NCI-H2081 (cell line): ENCODE data around the gene CDK11A.
"Not testable (repeated sequence)": the region's sequence is repeated elsewhere in the genome, so short reads cannot be mapped to it uniquely, and the experiment has no call there.

ENCODE experiments used
- DNase-seq, 2 experiments: peaks; one replicate each; lab custom pipeline; 2025; lab: John Stamatoyannopoulos, UW

The CDK11A gene

GRCh38 chr1:1683104-1683905, 40.9 kb downstream of the CDK11A start:
- DNase-seq = no peak

GRCh38 chr1:1680912-1681273, 43.3 kb downstream of the CDK11A start:
- no peak for DNase-seq

GRCh38 chr1:1680031-1680911, 43.9 kb downstream of the CDK11A start:
- DNase-seq = no peak

GRCh38 chr1:1678581-1679380, 45.4 kb downstream of the CDK11A start:
- no peak for DNase-seq

GRCh38 chr1:1677718-1678580, 46.2 kb downstream of the CDK11A start:
- DNase-seq = no peak

GRCh38 chr1:1676087-1676486, 48.1 kb downstream of the CDK11A start:
- DNase-seq = not testable (repeated sequence)

- not testable (repeated sequence) for DNase-seq
These were observed 48.9 kb downstream of the CDK11A start for GRCh38 chr1:1675218-1675617.

GRCh38 chr1:1674806-1675205, 49.4 kb downstream of the CDK11A start:
- not testable (repeated sequence) for DNase-seq

GRCh38 chr1:1672181-1672965, 51.8 kb downstream of the CDK11A start:
- DNase-seq = no peak

GRCh38 chr1:1671365-1672119, 52.6 kb downstream of the CDK11A start:
- no peak for DNase-seq

GRCh38 chr1:1670866-1671265, 53.3 kb downstream of the CDK11A start:
- DNase-seq = no peak

- DNase-seq = no peak
These were observed 54.4 kb downstream of the CDK11A start for GRCh38 chr1:1669468-1670440.

GRCh38 chr1:1666526-1666925, 57.6 kb downstream of the CDK11A start:
- no peak for DNase-seq

GRCh38 chr1:1665815-1666251, 58.3 kb downstream of the CDK11A start:
- no peak for DNase-seq

- no peak for DNase-seq
These were observed 59.0 kb downstream of the CDK11A start for GRCh38 chr1:1664941-1665814.

- not testable (repeated sequence) for DNase-seq
These were observed 59.8 kb downstream of the CDK11A start for GRCh38 chr1:1664318-1664717.

- DNase-seq = not testable (repeated sequence)
These were observed 61.2 kb downstream of the CDK11A start for GRCh38 chr1:1662830-1663560.
